ENCODE measurements around the gene CD300LB.

DNA sequence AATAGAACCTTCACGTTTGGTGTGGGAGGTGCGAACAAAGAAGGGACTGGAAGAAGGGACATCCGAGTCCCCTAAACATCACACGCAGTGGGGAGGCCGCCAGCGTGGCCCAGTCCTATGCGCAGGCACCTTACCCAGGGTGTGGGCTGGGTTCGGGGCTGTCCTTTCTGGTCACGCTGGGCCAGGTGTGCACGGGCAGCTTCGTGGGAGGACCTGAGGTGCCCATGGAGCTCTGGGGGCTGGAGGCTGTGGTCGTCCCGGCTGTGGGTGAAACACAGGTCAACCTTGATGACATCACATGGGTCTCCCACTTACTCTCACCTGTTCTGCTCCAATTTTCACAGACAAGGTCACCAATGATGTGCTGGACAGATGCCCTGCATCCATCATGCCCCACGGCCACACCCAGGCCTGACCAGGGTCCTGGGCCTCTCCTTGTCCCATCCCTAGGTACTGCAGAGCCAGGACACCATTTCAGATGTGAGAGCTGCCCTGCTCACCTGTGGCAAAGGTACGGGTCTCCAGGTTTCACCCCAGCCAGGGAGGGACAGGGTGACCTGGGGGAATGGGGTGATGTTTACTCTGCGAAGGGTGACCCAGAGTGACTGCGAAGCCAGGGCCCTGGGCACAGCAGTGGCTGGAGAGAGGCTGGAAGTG lies 11.6 kb upstream of the CD300LB start:
- TF ChIP-seq ZNF121 (CRISPR knock-in tag; IDR thresholded peaks at IDR 0.05) = no peak
- TF ChIP-seq, protein P1, sequence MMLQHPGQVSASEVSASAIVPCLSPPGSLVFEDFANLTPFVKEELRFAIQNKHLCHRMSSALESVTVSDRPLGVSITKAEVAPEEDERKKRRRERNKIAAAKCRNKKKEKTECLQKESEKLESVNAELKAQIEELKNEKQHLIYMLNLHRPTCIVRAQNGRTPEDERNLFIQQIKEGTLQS (CRISPR knock-in tag; conservative IDR thresholded peaks at IDR 0.05) = no peak
- TF ChIP-seq, protein P2, sequence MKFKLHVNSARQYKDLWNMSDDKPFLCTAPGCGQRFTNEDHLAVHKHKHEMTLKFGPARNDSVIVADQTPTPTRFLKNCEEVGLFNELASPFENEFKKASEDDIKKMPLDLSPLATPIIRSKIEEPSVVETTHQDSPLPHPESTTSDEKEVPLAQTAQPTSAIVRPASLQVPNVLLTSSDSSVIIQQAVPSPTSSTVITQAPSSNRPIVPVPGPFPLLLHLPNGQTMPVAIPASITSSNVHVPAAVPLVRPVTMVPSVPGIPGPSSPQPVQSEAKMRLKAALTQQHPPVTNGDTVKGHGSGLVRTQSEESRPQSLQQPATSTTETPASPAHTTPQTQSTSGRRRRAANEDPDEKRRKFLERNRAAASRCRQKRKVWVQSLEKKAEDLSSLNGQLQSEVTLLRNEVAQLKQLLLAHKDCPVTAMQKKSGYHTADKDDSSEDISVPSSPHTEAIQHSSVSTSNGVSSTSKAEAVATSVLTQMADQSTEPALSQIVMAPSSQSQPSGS (CRISPR knock-in tag; IDR thresholded peaks at IDR 0.05; ENCODE audit: borderline replicate concordance, low read depth) = no peak
